ENCODE data around the gene CACNA1C.

CACNA1C gene

DNA sequence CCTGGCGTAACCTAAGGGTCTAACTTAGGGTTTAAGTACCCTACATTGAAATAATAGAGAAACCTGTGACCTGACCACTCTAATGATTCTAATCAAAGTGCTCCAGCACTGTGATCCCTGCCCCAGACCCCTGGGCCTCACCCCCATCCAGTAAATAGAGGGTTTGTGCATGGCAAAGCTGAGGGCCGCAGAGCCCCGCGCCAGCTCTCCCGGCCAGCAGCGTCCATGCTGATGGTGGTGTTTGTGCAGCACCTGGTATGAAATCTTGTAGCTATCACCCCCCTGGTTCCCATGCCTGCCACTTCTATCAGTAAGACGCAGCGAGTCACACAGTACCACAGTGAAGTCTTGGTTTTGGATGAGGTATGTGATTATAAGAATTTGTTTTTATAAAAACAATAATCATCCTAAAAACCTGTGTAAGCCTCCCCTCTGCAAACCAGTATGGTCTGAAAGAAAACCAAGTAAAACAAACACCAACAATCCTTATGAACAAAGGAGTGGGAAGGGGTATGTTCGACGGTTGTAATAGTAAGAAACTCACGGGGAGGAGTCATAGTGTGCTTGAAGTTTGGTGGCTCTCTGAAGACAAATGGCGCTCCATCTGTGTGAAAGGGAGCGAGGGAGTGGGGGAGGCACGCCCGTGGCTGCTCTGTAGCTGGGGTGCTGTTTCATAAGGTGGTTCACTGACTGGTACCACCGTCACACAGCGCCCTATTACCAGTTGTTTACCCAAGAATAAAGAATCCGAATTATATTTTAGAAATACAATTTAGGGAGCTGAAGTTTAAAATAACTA, 156.2 kb downstream of the CACNA1C start:
- DNase-seq, result no peak

DNA sequence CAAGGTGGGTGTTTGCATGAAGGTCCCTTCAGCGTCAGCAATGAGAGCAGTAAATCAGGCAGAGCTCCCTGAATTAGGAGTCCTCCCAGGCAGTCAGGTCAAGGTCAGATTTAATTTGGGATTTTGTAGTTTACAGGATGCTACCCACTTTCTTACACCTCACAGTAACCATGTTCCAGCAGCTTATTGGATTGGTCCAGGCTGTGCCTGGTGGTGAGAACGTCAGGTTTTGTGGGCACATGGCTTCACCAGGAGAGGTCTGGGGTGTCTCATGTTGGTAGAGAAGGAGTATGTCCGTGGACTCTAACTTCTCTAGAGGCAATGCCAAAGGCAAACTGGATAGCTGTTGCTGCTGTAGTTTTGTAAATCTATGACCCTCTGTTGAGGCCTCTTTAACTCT, 158.3 kb downstream of the CACNA1C start:
- DNase-seq, result no peak

DNA sequence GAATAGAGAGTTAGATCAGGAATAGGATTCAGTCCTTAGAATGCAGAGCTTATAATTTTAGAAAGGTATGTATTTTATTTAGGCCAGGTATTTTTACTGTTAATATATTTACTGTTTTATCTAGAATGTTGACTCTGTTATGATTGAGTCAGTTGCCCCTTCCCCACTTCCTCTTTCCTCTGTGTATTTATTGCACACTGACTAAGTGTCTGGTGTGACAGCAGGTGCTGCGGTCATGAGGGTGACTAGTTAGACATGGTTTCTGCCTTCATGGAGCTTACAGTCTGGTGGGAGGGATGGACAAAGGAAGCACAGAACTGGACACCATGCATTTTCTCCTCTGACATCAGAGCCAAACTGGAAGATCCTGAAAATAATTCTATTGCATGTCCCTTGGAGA, 159.8 kb downstream of the CACNA1C start:
- no peak for DNase-seq

GRCh38 chr12:2212971-2213869, 160.4 kb downstream of the CACNA1C start:
- DNase-seq, result peak; percentile 49

GRCh38 chr12:2214411-2214810, 161.6 kb downstream of the CACNA1C start:
- DNase-seq, result no peak

DNA sequence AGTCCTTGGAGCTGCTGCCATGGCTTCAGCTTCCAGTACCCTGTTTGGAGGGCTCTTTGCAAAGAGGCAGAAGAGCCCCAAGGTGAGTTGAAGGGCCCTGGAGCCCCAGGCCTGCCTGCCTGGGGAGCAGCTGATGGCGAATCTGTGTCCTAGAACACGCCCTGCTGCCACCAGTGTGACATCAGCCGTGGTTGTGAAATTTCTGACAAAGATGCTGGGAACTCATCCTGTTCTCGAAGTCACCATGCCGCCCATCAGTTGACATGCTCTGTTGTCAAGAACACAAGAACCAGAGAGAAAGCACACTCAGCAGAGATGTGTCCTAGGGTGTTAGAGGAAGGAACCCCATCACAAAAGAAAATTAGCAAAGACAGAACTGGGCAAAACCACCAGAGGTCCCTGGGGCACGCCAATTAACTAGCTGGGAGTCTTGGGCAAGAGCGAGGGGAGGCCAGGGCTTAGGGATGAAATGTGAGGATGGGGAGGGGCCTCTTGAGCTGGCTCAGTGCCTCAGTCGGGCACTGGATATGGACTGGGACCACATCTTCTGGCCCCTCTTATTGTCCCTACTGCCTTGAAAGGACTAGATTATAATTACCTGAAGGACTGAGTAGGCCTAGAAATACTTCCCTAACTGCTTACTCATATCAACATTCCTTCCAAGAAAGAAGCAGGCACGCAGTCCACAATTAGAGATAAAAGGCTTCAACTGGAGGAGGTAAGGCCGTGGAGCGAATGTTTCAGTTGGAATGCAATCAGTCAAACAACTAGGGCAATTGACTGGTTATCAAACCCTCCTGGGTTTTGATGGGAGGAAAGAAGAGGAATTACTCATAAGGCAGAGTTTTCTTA, 163.1 kb downstream of the CACNA1C start:
- no peak for DNase-seq

- DNase-seq, result no peak
These were observed 165.9 kb downstream of the CACNA1C start for GRCh38 chr12:2218706-2219105.

DNA sequence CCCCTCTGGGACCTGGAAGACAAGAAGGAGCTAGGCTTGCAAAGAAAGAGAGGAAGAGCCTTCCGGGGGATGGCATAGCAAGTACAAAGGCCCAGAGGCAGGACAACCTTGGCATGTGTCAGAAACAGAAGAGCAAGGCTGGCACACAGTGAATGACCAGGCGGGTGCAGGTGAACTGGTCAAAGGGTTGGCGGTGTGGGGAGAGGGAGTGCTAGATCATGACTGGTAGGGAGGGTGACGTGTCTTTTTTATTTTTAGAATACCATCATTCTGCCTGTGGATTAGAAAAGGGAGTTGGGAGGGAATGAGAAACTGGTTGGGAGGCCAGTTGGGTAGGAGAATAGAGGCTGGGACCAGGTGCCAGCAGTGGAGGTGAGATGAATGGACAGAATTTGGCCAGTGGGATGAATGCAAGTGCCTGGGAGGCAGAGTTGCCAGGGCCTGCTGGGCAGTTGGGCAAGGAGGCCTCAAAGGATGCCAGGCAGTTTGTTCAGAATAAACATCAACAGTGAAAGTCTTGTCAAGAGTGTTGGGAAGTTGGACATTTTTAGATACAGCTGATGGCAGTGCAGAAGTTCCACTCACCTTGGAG, 168.3 kb downstream of the CACNA1C start:
- no peak for DNase-seq

GRCh38 chr12:2222691-2223090, 169.9 kb downstream of the CACNA1C start:
- no peak for DNase-seq

- DNase-seq, result no peak
These were observed 172.2 kb downstream of the CACNA1C start for GRCh38 chr12:2224961-2225360.

DNA sequence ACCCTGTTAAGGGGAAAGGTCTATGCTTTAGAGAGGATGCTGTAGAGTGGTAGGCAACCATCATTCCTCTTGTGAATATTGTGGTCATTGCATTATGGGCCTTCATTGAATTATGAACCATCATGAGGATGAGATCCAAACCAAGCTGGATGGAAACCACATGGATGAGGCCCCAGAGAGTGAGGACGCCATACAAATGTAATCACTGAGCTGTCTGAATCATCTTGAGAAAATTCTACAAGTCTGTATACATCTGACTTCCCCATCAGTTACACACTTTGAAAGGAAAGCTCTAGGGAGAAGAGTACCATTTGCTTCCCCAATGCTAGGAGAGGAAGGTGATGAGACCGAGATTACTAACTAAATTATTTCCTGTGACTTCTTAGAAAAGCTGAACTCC, 172.9 kb downstream of the CACNA1C start:
- DNase-seq, result no peak

- no peak for DNase-seq
These were observed 173.9 kb downstream of the CACNA1C start for GRCh38 chr12:2226641-2227040.

- no peak for DNase-seq
These were observed 174.6 kb downstream of the CACNA1C start for GRCh38 chr12:2227360-2227759.

- DNase-seq, result no peak
These were observed 175.7 kb downstream of the CACNA1C start for GRCh38 chr12:2228535-2228934.

DNA sequence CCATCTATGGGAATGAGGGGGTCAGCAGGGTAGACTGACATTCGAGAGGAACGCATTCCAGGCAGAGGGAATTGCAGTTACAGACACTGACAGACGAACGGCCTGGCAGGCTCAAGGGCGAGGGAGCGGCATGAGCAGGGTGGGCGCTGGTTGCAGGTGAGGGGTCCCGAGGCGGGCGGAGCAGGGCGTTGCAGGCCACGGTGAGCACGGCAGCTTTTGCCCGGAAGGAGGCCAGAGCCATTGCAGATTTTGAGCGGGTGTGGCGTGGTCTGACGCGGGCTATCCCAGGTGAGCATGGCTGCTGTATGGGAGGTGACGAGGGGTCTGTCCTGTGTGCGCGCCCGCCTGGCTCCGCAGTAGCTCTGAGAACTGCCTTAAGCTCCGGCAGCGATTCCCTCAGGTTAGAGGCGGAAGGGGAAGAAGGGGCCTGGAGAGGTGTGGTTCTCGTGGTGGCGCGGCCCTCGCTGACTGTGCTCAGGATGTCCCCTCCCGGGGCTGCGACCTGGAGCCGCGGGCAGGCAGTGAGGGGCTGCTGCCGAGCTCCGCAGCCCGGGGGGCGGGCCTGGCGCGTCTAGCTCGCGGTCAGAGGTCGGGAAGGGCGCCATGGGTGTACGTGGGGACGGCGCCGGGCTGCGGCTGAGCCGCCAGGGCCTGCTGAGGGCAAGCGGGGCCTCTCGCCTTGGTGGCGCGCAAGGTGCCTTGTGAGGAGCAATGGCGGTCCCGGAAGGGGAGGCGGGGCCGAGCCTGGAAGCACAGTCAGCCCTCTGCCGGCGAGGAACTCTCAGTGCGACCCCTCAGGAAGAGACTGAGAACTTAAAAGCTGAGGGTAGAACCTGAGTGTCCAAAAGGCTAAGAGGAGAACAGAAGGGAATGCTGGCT, 177.1 kb downstream of the CACNA1C start:
- peak; percentile 55 for DNase-seq

DNA sequence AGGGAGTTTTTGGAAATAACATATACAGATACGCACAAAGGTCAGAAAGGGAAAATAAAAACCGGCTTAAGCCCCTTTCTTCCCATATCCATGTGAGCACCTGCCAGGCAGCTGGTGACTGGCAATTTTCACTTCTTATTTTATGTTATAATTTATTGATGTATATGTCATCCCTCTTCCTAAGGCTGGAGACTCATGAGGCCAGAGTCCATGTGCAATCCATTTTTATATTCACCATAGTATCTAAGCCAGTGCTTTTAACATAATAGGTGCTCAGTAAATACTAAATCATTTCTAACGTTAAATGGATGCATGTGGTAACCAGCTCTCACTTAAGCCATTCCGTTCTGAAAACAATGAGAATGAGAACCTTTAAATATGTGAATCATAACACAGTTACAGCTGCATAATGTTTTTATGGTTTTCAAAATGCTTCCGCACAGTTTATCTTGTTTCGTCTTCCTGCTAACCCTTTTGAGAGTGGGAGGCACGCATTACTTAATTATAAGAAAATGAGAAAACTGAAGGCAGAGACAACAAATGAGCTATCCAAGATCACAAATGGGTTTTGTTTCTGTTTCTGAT, 178.3 kb downstream of the CACNA1C start:
- peak; percentile 9 for DNase-seq

DNA sequence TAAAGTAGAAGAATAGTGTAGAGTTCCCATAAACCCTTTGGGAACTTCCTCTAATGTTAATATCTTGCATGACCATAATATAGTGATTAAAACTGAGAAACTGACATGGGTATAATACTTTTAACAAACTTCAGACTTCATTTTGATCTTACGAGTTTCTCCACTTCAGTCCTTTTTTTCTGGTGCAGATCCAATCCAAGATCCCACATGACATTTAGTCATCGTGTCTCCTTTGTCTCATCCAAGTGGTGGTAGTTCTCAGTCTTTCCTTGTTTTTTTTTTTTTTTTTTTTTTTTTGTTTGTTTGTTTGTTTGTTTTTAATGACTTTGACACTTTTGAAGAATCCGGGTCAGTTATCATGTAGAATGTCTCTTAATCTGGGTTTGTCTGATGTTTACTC, 179.2 kb downstream of the CACNA1C start:
- no peak for DNase-seq

- no peak for DNase-seq
These were observed 180.2 kb downstream of the CACNA1C start for GRCh38 chr12:2233034-2233433.

DNA sequence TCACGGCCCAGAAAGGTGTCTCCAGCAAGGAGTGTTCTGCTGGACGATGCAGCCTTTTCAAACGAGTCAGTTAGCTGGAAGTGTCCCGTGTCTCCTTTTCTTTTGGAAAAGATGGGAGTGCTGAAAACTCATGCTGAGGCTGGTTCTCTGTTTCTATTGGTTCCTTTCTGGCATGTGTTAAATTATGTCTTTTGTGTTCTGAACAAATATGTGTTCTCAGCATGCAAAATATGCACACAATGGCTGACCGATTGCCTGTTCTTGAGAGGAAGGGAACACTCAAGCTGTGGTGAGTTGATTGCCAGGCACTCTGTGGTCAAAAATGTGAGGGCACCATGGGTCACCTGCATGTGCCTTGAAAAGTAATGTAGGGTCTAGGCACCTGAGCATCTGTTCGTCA, 181.3 kb downstream of the CACNA1C start:
- peak; percentile 1 for DNase-seq

GRCh38 chr12:2234646-2235350, 182.0 kb downstream of the CACNA1C start:
- peak; percentile 16 for DNase-seq

All from right hindlimb (tissue), 1 donor.